ENCODE measurements around the gene LIMK1. TPM values are rescaled to one million over a fixed set of nuclear protein-coding genes. Genes with fewer than 3 reads are reported as not detected.

LIMK1 gene
- total RNA-seq, 4 donors from 2014 or later: 10.4 to 31.0 (median 14.6) TPM

DNA sequence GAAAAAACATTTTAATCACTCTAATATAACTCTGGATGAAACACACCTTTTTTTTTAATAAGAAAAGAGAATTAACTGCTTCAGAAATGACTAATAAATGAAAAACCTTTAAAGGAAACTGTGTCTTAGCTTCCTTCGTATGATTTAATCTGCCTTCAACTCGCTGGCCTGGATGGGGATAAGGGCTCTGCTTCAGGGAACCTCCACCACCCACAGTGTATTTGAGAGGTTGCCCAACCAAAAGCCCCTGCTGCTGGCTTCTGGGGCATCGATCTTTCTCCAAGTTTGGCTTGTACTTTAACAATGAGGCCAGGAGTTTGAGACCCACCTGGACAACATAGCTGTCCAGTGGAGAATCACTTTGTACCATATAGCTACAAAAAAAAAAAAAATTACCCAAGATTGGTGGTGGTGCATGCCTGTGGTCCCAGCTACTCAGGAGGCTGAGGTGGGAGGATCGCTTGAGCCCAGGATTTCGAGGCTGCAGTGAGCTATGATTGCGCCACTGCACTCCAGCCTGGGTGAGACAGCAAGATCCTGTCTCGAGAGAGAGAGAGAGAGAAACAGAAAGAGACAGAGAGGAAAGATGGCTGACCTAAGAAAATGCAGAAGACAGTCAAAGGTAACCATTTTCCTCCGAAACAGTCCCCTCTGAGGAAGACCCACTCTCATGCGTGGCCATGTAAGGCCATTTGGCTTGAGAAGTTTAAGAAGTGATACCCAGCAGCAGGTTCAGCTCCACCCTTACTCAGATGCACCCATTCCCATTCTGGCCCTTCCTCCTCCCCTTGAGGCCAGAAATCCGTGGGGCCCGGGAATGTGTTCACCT is 13.6 kb upstream of the LIMK1 start:
- TF ChIP-seq, protein P1, sequence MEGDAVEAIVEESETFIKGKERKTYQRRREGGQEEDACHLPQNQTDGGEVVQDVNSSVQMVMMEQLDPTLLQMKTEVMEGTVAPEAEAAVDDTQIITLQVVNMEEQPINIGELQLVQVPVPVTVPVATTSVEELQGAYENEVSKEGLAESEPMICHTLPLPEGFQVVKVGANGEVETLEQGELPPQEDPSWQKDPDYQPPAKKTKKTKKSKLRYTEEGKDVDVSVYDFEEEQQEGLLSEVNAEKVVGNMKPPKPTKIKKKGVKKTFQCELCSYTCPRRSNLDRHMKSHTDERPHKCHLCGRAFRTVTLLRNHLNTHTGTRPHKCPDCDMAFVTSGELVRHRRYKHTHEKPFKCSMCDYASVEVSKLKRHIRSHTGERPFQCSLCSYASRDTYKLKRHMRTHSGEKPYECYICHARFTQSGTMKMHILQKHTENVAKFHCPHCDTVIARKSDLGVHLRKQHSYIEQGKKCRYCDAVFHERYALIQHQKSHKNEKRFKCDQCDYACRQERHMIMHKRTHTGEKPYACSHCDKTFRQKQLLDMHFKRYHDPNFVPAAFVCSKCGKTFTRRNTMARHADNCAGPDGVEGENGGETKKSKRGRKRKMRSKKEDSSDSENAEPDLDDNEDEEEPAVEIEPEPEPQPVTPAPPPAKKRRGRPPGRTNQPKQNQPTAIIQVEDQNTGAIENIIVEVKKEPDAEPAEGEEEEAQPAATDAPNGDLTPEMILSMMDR (IDR thresholded peaks at IDR 0.05): no peak
- no peak for ATAC-seq (ENCODE audit: low FRiP score)
- no peak for DNase-seq (ENCODE audit: low spot score)

DNA sequence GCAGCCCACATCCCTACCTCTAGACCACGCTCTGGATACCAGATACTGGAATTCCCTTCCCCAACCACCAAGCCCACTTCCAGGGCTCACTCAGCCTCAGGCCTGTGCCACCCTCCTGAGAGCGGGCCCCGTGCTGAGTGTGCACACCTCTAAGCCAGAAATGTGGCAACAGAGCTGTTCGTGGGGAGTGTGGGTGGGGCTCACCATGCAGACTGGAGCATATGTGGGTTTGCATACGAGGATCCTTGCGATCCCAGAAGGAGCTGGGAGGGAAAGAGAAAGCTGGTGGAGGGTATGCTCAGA is 13.0 kb upstream of the LIMK1 start:
- ATAC-seq (ENCODE audit: low FRiP score): no peak
- TF ChIP-seq, protein P1 (IDR thresholded peaks at IDR 0.05): no peak
- no peak for DNase-seq (ENCODE audit: low spot score)

DNA sequence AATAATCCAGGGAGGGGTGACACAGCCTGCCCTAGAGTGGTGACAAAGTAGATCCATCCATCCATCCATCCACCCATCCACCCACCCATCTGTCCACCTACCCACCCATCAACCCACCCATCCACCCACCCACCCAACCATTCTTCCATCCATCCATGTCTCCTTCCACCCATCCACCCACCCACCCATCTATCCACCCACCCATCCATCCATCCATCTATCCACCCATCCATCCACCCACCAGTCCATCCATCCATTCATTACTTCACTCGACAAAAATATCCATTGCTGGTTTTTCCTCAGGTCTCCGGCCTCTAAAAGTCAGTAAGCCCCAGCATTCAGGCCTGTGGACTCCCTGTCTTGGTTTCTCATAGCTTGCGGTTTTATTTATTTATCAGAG is 12.5 kb upstream of the LIMK1 start:
- TF ChIP-seq, protein P1 (IDR thresholded peaks at IDR 0.05): no peak
- ATAC-seq (ENCODE audit: low FRiP score) (no peak), DNase-seq (ENCODE audit: low spot score) (no peak)

DNA sequence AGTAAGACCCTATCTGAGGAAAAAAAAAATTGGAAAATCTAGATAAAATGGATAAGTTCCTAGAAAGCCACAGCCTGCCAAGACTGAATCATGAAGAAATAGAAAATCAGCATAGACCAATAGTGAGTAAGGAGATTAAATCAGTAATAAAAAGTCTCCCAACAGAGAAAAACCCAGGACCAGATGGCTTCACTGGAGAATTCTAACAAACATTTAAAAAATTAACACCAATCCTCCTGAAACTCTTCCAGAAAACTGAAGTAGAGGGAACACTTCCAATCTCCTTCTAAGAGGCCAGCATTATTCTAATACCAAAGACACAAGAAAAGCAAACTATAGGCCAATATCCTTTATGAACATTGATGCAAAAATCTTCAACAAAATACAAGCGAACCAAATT is 8.8 kb upstream of the LIMK1 start:
- ATAC-seq (ENCODE audit: low FRiP score): no peak
- TF ChIP-seq, protein P1 (IDR thresholded peaks at IDR 0.05): no peak
- DNase-seq (ENCODE audit: low spot score): no peak

DNA sequence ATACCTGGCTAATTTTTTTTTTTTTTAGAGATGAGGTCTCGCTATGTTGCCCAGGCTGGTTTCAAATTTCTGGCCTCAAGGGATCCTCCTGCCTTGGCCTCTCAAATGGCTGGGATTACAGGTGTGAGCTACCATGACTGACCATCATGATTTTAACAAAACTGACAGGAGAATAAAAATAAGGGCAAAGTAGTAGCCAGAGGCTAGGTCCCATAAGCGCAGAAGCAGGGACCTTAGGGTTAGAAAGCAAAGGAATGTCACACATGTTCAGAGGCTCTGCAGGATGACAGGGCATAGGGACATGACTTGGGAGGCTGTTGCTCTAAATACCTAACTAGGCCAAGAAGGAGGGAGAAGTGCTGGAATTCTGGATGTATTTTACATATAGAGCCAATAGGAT is 5.1 kb upstream of the LIMK1 start:
- TF ChIP-seq, protein P1 (IDR thresholded peaks at IDR 0.05): no peak
- DNase-seq (ENCODE audit: low spot score): no peak
- no peak for ATAC-seq (ENCODE audit: low FRiP score)

DNA sequence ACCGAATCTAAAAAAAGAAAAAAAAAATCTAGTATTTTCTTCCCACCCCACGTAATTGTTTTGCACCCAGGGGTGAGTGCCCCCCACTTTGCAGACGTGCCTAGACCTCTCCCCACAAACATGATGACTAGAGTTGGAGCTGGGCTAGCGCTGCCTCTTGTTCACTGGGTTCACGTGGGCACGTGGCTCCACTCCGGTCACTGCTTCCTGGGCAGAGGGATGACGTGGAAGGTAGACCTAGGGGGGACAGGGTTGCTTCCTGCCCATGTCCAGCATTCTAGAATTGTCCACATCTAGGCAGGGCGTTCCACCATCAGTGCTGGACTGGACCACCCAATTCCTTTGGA is 861 bp upstream of the LIMK1 start:
- ATAC-seq (ENCODE audit: low FRiP score): no peak
- DNase-seq (ENCODE audit: low spot score): no peak
- TF ChIP-seq, protein P1 (IDR thresholded peaks at IDR 0.05): no peak

DNA sequence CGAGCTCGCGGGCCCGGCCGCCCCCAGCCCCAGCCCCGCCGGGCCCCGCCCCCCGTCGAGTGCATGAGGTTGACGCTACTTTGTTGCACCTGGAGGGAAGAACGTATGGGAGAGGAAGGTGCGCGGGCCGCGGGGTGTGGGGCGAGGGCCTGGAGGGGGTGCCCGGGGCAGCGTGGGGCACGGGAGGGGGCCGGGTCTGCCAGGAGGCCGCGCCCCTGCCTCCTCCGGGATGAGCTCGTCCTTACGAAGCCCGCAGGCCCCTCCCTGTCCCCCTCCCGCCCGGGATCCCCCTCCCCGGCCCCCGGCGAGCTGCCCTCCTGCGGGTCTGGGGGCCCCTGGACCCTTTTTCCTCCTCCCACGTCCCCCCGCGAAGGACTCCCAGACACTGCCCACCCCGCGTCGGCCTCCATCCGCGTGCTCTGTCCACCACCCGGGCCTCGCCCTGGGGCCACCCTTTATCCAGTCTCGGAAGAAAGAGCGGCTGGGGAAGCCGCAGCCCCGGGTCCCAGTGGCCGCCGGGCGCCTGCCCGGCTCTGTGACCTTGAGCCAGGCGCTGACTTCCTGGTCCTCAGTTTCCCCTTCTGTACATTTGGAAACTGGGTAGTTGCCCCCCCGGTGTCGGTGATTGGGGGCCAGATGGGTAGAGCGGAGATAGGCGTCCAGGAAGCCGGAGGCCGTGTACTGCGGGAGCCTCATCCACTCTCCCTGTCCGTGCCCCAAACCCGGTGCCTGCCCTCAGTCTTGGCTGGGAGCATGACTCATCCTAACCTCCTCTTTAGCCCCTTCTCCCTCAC is 521 bp downstream of the LIMK1 start:
- TF ChIP-seq, protein P1 (IDR thresholded peaks at IDR 0.05): no peak
- DNase-seq (ENCODE audit: low spot score): no peak

More for the DNA sequence above, 521 bp downstream of the LIMK1 start:
- peak; percentile 58 for ATAC-seq (ENCODE audit: low FRiP score)
